A549 (cell line): ENCODE data around the gene CCDC14. TPM values are rescaled to one million over a fixed set of nuclear protein-coding genes. Genes with fewer than 3 reads are reported as not detected.
"Not testable (repeated sequence)": the region's sequence is repeated elsewhere in the genome, so short reads cannot be mapped to it uniquely, and the experiment has no call there.

ENCODE experiments used
- ATAC-seq, 2 experiments: fragments of 200-7000 bp in 1 of 2; fragments of >200 bp in 1 of 2; cut with Nextera tagmentation in 1 of 2; cut with Tn5 transposase in 1 of 2; 3 replicates each; pipeline versions ENCODE4 v1.8.0 to v1.9.1; 2018 to 2020; ENCODE audit warnings: mild to moderate bottlenecking in 1 of 2, moderate library complexity in 1 of 2
- CTCF ChIA-PET: fragments of 300-600 bp; sonication (Branson Sonifier 250); formaldehyde crosslinking; extraction: SDS; loops from one replicate; lab custom pipeline; 2021; ENCODE audit warnings: antibody characterized with exemption, inconsistent platforms; lab: Yijun Ruan, JAX
- POLR2A ChIA-PET: fragments of 350-600 bp; formaldehyde crosslinking; extraction: SDS; loops from one replicate; lab custom pipeline; 2021; ENCODE audit warnings: antibody characterized with exemption, inconsistent platforms; lab: Yijun Ruan, JAX
- DNase-seq, 2 experiments: peaks; one replicate each; pipeline versions ENCODE4 v3.0.0 to v3.0.0-alpha.2; 2011 to 2016; ENCODE audit warnings: low read depth in 1 of 2, low spot score in 1 of 2
- FAIRE-seq: peaks from 2 replicates; lab custom pipeline; 2011; peaks lifted over from hg19 to GRCh38; lab: Jason Lieb, UNC
- H3K27ac ChIP-seq, 2 experiments: fragments of >200 bp; sonication (Bioruptor Twin); formaldehyde crosslinking; 3 replicates each; pipeline ENCODE4 v1.5.1; 2016 to 2017
- H3K4me1 ChIP-seq: fragments of >200 bp; sonication (Bioruptor Twin); formaldehyde crosslinking; 3 replicates; pipeline ENCODE4 v1.6.1; 2016
- H3K4me2 ChIP-seq: fragments of >200 bp; sonication (Bioruptor Twin); formaldehyde crosslinking; 3 replicates; pipeline ENCODE4 v1.6.1; 2016
- H3K4me3 ChIP-seq: fragments of >200 bp; sonication (Bioruptor Twin); formaldehyde crosslinking; 3 replicates; pipeline ENCODE4 v1.5.1; 2016
- H3K9me3 ChIP-seq: fragments of >200 bp; sonication (Bioruptor Twin); formaldehyde crosslinking; 3 replicates; pipeline ENCODE4 v1.6.1; 2016
- CHD4 ChIP-seq: fragments of 200-600 bp; sonication (generic); IDR thresholded peaks from 2 replicates; pipeline ENCODE4 v1.6.1; 2016; ENCODE audit warnings: antibody characterized with exemption, mild to moderate bottlenecking, borderline replicate concordance
- CTCF ChIP-seq: fragments of >200 bp; sonication (Bioruptor Twin); formaldehyde crosslinking; IDR thresholded peaks from 3 replicates; pipeline ENCODE4 v1.5.1; 2016
- ELK1 ChIP-seq: fragments of 150-350 bp; IDR thresholded peaks from 2 replicates; pipeline ENCODE4 v1.6.1; 2014; ENCODE audit warnings: low read depth, mild to moderate bottlenecking, low read length
- EP300 ChIP-seq, 2 experiments: fragments of >200 bp; sonication (Bioruptor Twin); formaldehyde crosslinking; IDR thresholded peaks; 2 replicates in 1 of 2; 3 replicates in 1 of 2; pipeline ENCODE4 v1.6.1; 2016 to 2017
- GATA3 ChIP-seq: IDR thresholded peaks from 2 replicates; pipeline ENCODE4 v1.6.1; 2012; ENCODE audit warnings: borderline replicate concordance
- HEYL ChIP-seq: fragments of 250-450 bp; sonication (Bioruptor Pico); IDR thresholded peaks from 2 replicates; pipeline ENCODE4 v1.8.0; 2021; ENCODE audit warnings: mild to moderate bottlenecking, moderate library complexity
- HMGXB4 ChIP-seq: fragments of 250-450 bp; sonication (Bioruptor Pico); IDR thresholded peaks from 2 replicates; pipeline ENCODE4 v1.5.0; 2021; ENCODE audit warnings: mild to moderate bottlenecking, moderate library complexity, borderline replicate concordance
- KDM1A ChIP-seq: fragments of 200-600 bp; sonication (generic); IDR thresholded peaks from 2 replicates; pipeline ENCODE4 v1.6.1; 2016; ENCODE audit warnings: low read depth, mild to moderate bottlenecking
- MAZ ChIP-seq: fragments of 150-350 bp; IDR thresholded peaks from 2 replicates; pipeline ENCODE4 v1.6.1; 2014; ENCODE audit warnings: antibody characterized with exemption, low read depth, low read length, borderline replicate concordance
- PBX3 ChIP-seq: IDR thresholded peaks from 2 replicates; pipeline ENCODE4 v1.6.1; 2012
- POLR2A ChIP-seq: IDR thresholded peaks from 2 replicates; pipeline ENCODE4 v1.6.1; 2012; ENCODE audit warnings: mild to moderate bottlenecking, low read length
- RCOR1 ChIP-seq: fragments of 150-350 bp; IDR thresholded peaks from 2 replicates; pipeline ENCODE4 v1.6.1; 2014; ENCODE audit warnings: antibody characterized with exemption, low read length, low read depth
- TP53 ChIP-seq: fragments of 250-450 bp; sonication (Bioruptor Pico); IDR thresholded peaks from 2 replicates; pipeline ENCODE4 v1.5.0; 2021; ENCODE audit warnings: mild to moderate bottlenecking, moderate library complexity
- ZFP36 ChIP-seq: fragments of 450-650 bp; IDR thresholded peaks from 2 replicates; pipeline ENCODE4 v1.6.1; 2014; ENCODE audit warnings: borderline replicate concordance; ENCODE audit not compliant: partially characterized antibody
- WGBS: methylation state at CpG from one replicate; pipeline ENCODE4 v1.1.6; 2017; ENCODE audit errors: missing lambda C conversion rate; 5-methylcytosine and 5-hydroxymethylcytosine counted together
- polyA plus RNA-seq, 4 experiments: library from polyadenylated mRNA; depleted of rRNA in 3 of 4; stranded (reverse); fragments of >200 nt; fragmentation: RNase III in 1 of 4; extraction: RNeasy Plus Mini Kit Qiagen cat#74134 plus additional on column Dnase treatment in 1 of 4; gene quantifications; 2 replicates in 3 of 4; 3 replicates in 1 of 4; pipeline ENCODE4 v1.2.3, GENCODE V29; 2011 to 2017

Gene CCDC14
- polyA plus RNA-seq, 2 of the 4 experiments (the other 2 are of a cell fraction): 29.3 to 71.4 TPM

GRCh38 chr3:124002405-124003079 is 41.5 kb upstream of the CCDC14 start:
- H3K27ac ChIP-seq, CTCF ChIA-PET, ATAC-seq, H3K4me2 ChIP-seq, DNase-seq, H3K4me3 ChIP-seq, H3K9me3 ChIP-seq, H3K4me1 ChIP-seq, POLR2A ChIA-PET, FAIRE-seq: not testable (repeated sequence)
- WGBS: 0% methylated on average over 2 of the region's 2 CpGs

- CTCF ChIA-PET: interaction anchor here (1.0 to 1.1 kb wide), 3 partner anchors 8 to 349 kb away, joined by 3 read pairs; no protein-coding TSS in a partner anchor
- POLR2A ChIA-PET: not testable (repeated sequence)
- 16% methylated on average over 6 of the region's 6 CpGs for WGBS
Observed at GRCh38 chr3:124001366-124001765, 40.3 kb upstream of the CCDC14 start.

GRCh38 chr3:123997543-123997942 is 36.5 kb upstream of the CCDC14 start:
- ChIA-PET POLR2A (no interaction called here), CTCF (no interaction called here)
- FAIRE-seq: no peak
- peaks cover 10% of the 10 kb centered on the region; the same call in 2 of the 3 replicates for H3K9me3 ChIP-seq
- H3K27ac ChIP-seq: no peak overlapping the region
- no peak for ATAC-seq
- no peaks in the 10 kb centered on the region for H3K4me1 ChIP-seq
- no peak for TF ChIP-seq TP53
- TF ChIP-seq GATA3: no peak
- TF ChIP-seq EP300 (IDR thresholded peaks at IDR 0.05): no peak
- no peak for TF ChIP-seq RCOR1
- no peak for TF ChIP-seq HEYL (CRISPR knock-in tag)
- no peak for TF ChIP-seq CTCF
- TF ChIP-seq KDM1A: no peak
- no peak for TF ChIP-seq ELK1
- TF ChIP-seq ZFP36: no peak
- TF ChIP-seq CHD4: no peak
- 3% methylated on average over 2 of the region's 2 CpGs for WGBS
- no peak for DNase-seq
- H3K4me2 ChIP-seq: no peak overlapping the region
- H3K4me3 ChIP-seq: no peak overlapping the region

More at GRCh38 chr3:124001366-124001765, 40.3 kb upstream of the CCDC14 start:
- not testable (repeated sequence) for H3K4me2 ChIP-seq, H3K4me3 ChIP-seq, H3K4me1 ChIP-seq, FAIRE-seq, ATAC-seq, DNase-seq, H3K27ac ChIP-seq
- H3K9me3 ChIP-seq: peaks cover 10% of the 10 kb centered on the region; the same call in 2 of the 3 replicates

GRCh38 chr3:123993818-123994217 is 32.8 kb upstream of the CCDC14 start:
- H3K27ac ChIP-seq: no peak overlapping the region
- no peak overlapping the region for H3K4me2 ChIP-seq
- H3K4me1 ChIP-seq: no peaks in the 10 kb centered on the region
- no peak overlapping the region for H3K4me3 ChIP-seq
- 3% methylated on average over 1 of the region's 1 CpG for WGBS
- peaks cover 14% of the 10 kb centered on the region; the same call in 2 of the 3 replicates for H3K9me3 ChIP-seq
- ChIA-PET POLR2A (no interaction called here), CTCF (no interaction called here)
- FAIRE-seq: no peak
- TF ChIP-seq PBX3 (no peak), MAZ (no peak), ZFP36 (no peak), HMGXB4 (CRISPR knock-in tag) (no peak), EP300 (IDR thresholded peaks at IDR 0.05) (no peak), CTCF (no peak), POLR2A (no peak)
- no peak for DNase-seq
- ATAC-seq: no peak

GRCh38 chr3:123991730-123992588 is 30.9 kb upstream of the CCDC14 start, which contains the start of gene ROPN1:
Gene ROPN1 (minus strand): TSS chr3:123992124. CDS start chr3:123980481, 11,643 bp downstream.
- H3K4me1 ChIP-seq, H3K27ac ChIP-seq, DNase-seq, POLR2A ChIA-PET, H3K4me2 ChIP-seq, H3K9me3 ChIP-seq, H3K4me3 ChIP-seq, CTCF ChIA-PET: not testable (repeated sequence)
- ATAC-seq: peak; percentile 90 to 94
- 15% methylated on average over 7 of the region's 49 CpGs for WGBS
- peak; percentile 94 for FAIRE-seq
